Activated CD8-positive, alpha-beta memory T cell treated with anti-CD3 and anti-CD28 coated beads for 48 hours (primary cell): ENCODE results near the gene USP34.
"Not testable (repeated sequence)": the region's sequence is repeated elsewhere in the genome, so short reads cannot be mapped to it uniquely, and the experiment has no call there.

ENCODE experiments used
- DNase-seq, 3 experiments: peaks; one replicate each; pipeline ENCODE4 v3.0.0-alpha.2; 2020; ENCODE audit warnings: low read depth in 2 of 3, low spot score in 2 of 3

USP34 gene

GRCh38 chr2:61162721-61163120 is 308.2 kb downstream of the USP34 start:
- no peak for DNase-seq

- DNase-seq = no peak
Measured at GRCh38 chr2:61161888-61162287, 309.0 kb downstream of the USP34 start, which contains the start of gene C2orf74. Gene C2orf74 (plus strand): TSS chr2:61162188. CDS start chr2:61162515, 327 bp downstream.

GRCh38 chr2:61158356-61158955 is 312.4 kb downstream of the USP34 start:
- DNase-seq = no peak

GRCh38 chr2:61157371-61158003 is 313.4 kb downstream of the USP34 start:
- no peak for DNase-seq

GRCh38 chr2:61151436-61151835 is 319.5 kb downstream of the USP34 start:
- DNase-seq = no peak

GRCh38 chr2:61149074-61149473 is 321.8 kb downstream of the USP34 start:
- no peak for DNase-seq

- not testable (repeated sequence) for DNase-seq
Measured at GRCh38 chr2:61148091-61148490, 322.8 kb downstream of the USP34 start.

GRCh38 chr2:61145990-61146389 is 324.9 kb downstream of the USP34 start:
- no peak for DNase-seq

GRCh38 chr2:61144697-61145268 is 326.1 kb downstream of the USP34 start:
- peak; percentile 78 to 91 (median 87) for DNase-seq

- no peak for DNase-seq
Measured at GRCh38 chr2:61141151-61141550, 329.7 kb downstream of the USP34 start.

- no peak for DNase-seq
Measured at GRCh38 chr2:61138859-61139258, 332.0 kb downstream of the USP34 start.
